H9 (cell line): ENCODE results near the gene EIF3F. TPM values are rescaled to one million over a fixed set of nuclear protein-coding genes. Genes with fewer than 3 reads are reported as not detected.

Experiments used
- DNase-seq: peaks from one replicate; pipeline ENCODE4 v3.0.0-alpha.2; 2017
- H2AFZ ChIP-seq: one replicate; pipeline ENCODE4 v1.6.1; 2013; ENCODE audit warnings: mild to moderate bottlenecking, low read length, control low read depth, moderate library complexity
- H2AK5ac ChIP-seq: 2 replicates; pipeline ENCODE4 v1.6.1; 2013; ENCODE audit warnings: low read length, control low read depth, mixed read lengths; ENCODE audit not compliant: insufficient read length
- H2BK120ac ChIP-seq: one replicate; pipeline ENCODE4 v1.6.1; 2013; ENCODE audit warnings: low read depth, mild to moderate bottlenecking, low read length, control low read depth, inconsistent platforms; ENCODE audit not compliant: poor library complexity, severe bottlenecking
- H2BK12ac ChIP-seq: 2 replicates; pipeline ENCODE4 v1.6.1; 2013; ENCODE audit warnings: low read length, control low read depth, mixed read lengths, low read depth; ENCODE audit not compliant: insufficient read length
- H2BK15ac ChIP-seq: 2 replicates; pipeline ENCODE4 v1.6.1; 2013; ENCODE audit warnings: low read depth, low read length, control low read depth
- H2BK20ac ChIP-seq: one replicate; pipeline ENCODE4 v1.6.1; 2013; ENCODE audit warnings: low read depth, mild to moderate bottlenecking, low read length, control low read depth, inconsistent platforms; ENCODE audit not compliant: poor library complexity, severe bottlenecking
- H2BK5ac ChIP-seq: 2 replicates; pipeline ENCODE4 v1.6.1; 2013; ENCODE audit warnings: low read length, control low read depth, mixed read lengths; ENCODE audit not compliant: insufficient read length
- H3K14ac ChIP-seq: 2 replicates; pipeline ENCODE4 v1.6.1; 2013; ENCODE audit warnings: low read length, control low read depth; ENCODE audit not compliant: insufficient read depth
- H3K18ac ChIP-seq: 2 replicates; pipeline ENCODE4 v1.6.1; 2013; ENCODE audit warnings: low read depth, mild to moderate bottlenecking, mixed read lengths, low read length, control low read depth; ENCODE audit not compliant: insufficient read length
- H3K23ac ChIP-seq: 2 replicates; pipeline ENCODE4 v1.6.1; 2013; ENCODE audit warnings: low read length, control low read depth, mixed read lengths, low read depth; ENCODE audit not compliant: insufficient read length
- H3K23me2 ChIP-seq: 2 replicates; pipeline ENCODE4 v1.6.1; 2013; ENCODE audit warnings: low read depth, mild to moderate bottlenecking, mixed read lengths, low read length, control low read depth; ENCODE audit not compliant: insufficient read length, poor library complexity, severe bottlenecking
- H3K27ac ChIP-seq: 2 replicates; pipeline ENCODE4 v1.5.1; 2013; ENCODE audit warnings: low read length, control low read depth, mixed read lengths, low read depth; ENCODE audit not compliant: insufficient read length
- H3K27me3 ChIP-seq: 2 replicates; pipeline ENCODE4 v1.6.1; 2013; ENCODE audit warnings: low read length, control low read depth, inconsistent platforms; ENCODE audit not compliant: insufficient read depth
- H3K4ac ChIP-seq: 2 replicates; pipeline ENCODE4 v1.6.1; 2013; ENCODE audit warnings: low read depth, mild to moderate bottlenecking, control low read depth, inconsistent platforms, low read length, moderate library complexity
- H3K4me1 ChIP-seq: 2 replicates; pipeline ENCODE4 v1.6.1; 2013; ENCODE audit warnings: low read length, control low read depth, inconsistent platforms; ENCODE audit not compliant: insufficient read depth
- H3K4me2 ChIP-seq: 2 replicates; pipeline ENCODE4 v1.6.1; 2013; ENCODE audit warnings: low read length, control low read depth, mixed read lengths; ENCODE audit not compliant: insufficient read length, insufficient read depth
- H3K56ac ChIP-seq: 2 replicates; pipeline ENCODE4 v1.6.1; 2013; ENCODE audit warnings: low read depth, mild to moderate bottlenecking, mixed read lengths, low read length, control low read depth; ENCODE audit not compliant: insufficient read length
- H3K79me1 ChIP-seq: 2 replicates; pipeline ENCODE4 v1.6.1; 2013; ENCODE audit warnings: low read depth, mild to moderate bottlenecking, moderate library complexity, low read length, control low read depth, inconsistent platforms; ENCODE audit not compliant: insufficient read depth, poor library complexity, severe bottlenecking
- H3K79me2 ChIP-seq: 2 replicates; pipeline ENCODE4 v1.6.1; 2013; ENCODE audit warnings: low read length, control low read depth, inconsistent platforms; ENCODE audit not compliant: insufficient read depth
- H3K9ac ChIP-seq: 2 replicates; pipeline ENCODE4 v1.6.1; 2013; ENCODE audit warnings: low read length, control low read depth, mixed read lengths; ENCODE audit not compliant: insufficient read length; ENCODE audit errors: extremely low read depth
- H3K9me3 ChIP-seq: one replicate; pipeline ENCODE4 v1.6.1; 2013; ENCODE audit warnings: low read depth, low read length, inconsistent platforms; ENCODE audit not compliant: control insufficient read depth
- H3T11ph ChIP-seq: one replicate; pipeline ENCODE4 v1.6.1; 2013; ENCODE audit warnings: mild to moderate bottlenecking, low read length, control low read depth, inconsistent platforms
- H4K20me1 ChIP-seq: one replicate; pipeline ENCODE4 v1.6.1; 2013; ENCODE audit not compliant: control insufficient read depth, insufficient read length, insufficient read depth
- H4K5ac ChIP-seq: 2 replicates; pipeline ENCODE4 v1.6.1; 2013; ENCODE audit warnings: low read depth, mild to moderate bottlenecking, mixed read lengths, low read length, control low read depth; ENCODE audit not compliant: insufficient read length
- H4K8ac ChIP-seq: replicated peaks from 2 replicates; pipeline ENCODE4 v1.6.1; 2013; ENCODE audit warnings: low read length, control low read depth, mixed read lengths, low read depth; ENCODE audit not compliant: insufficient read length
- H4K91ac ChIP-seq: 2 replicates; pipeline ENCODE4 v1.6.1; 2013; ENCODE audit warnings: low read depth, mild to moderate bottlenecking, moderate library complexity, mixed read lengths, low read length, control low read depth; ENCODE audit not compliant: insufficient read length
- H3K27ac Mint-ChIP-seq, 3 experiments: 2 replicates in 2 of 3; 3 replicates in 1 of 3; pipeline ENCODE4 v1.8.0; 2020 to 2021; ENCODE audit warnings: mixed read lengths in 3 of 3, mild to moderate bottlenecking in 1 of 3, moderate library complexity in 1 of 3
- H3K27me3 Mint-ChIP-seq: 2 replicates; pipeline ENCODE4 v1.8.0; 2021; ENCODE audit warnings: low read depth, mild to moderate bottlenecking, moderate library complexity, mixed read lengths
- H3K36me3 Mint-ChIP-seq, 3 experiments: 2 replicates in 2 of 3; 3 replicates in 1 of 3; pipeline ENCODE4 v1.8.0; 2020 to 2021; ENCODE audit warnings: low read depth in 3 of 3, mixed read lengths in 3 of 3; ENCODE audit not compliant: insufficient read depth in 1 of 3
- H3K4me1 Mint-ChIP-seq, 2 experiments: 2 replicates each; pipeline ENCODE4 v1.8.0; 2020; ENCODE audit warnings: mixed read lengths in 2 of 2
- H3K4me3 Mint-ChIP-seq, 2 experiments: 2 replicates in 1 of 2; 3 replicates in 1 of 2; pipeline ENCODE4 v1.8.0; 2020 to 2021; ENCODE audit warnings: mild to moderate bottlenecking in 2 of 2, mixed read lengths in 2 of 2, moderate library complexity in 1 of 2
- H3K9me3 Mint-ChIP-seq, 2 experiments: 2 replicates in 1 of 2; 3 replicates in 1 of 2; pipeline ENCODE4 v1.8.0; 2020; ENCODE audit warnings: mild to moderate bottlenecking in 2 of 2, mixed read lengths in 2 of 2, moderate library complexity in 1 of 2
- WGBS: extraction: QIAGEN DNeasy Blood & Tissue Kit; methylation state at CpG from one replicate; pipeline ENCODE4 v1.1.7; 2013; ENCODE audit warnings: missing lambda C conversion rate, low lambda C conversion rate, mixed read lengths; ENCODE audit not compliant: insufficient read length; ENCODE audit errors: extremely low coverage; 5-methylcytosine and 5-hydroxymethylcytosine counted together
- total RNA-seq: library from RNA; stranded (reverse); gene quantifications from 2 replicates; pipeline ENCODE4 v1.2.1, GENCODE V29; 2021
- TF ChIP-seq, protein P1 (sequence below): fragments of 200-600 bp; sonication (generic); conservative IDR thresholded peaks from 3 replicates; pipeline ENCODE4 v1.8.0; 2021; ENCODE audit warnings: antibody characterized with exemption, mild to moderate bottlenecking

The EIF3F gene
- total RNA-seq, 1 experiment from 2014 or later, result 348 TPM

DNA sequence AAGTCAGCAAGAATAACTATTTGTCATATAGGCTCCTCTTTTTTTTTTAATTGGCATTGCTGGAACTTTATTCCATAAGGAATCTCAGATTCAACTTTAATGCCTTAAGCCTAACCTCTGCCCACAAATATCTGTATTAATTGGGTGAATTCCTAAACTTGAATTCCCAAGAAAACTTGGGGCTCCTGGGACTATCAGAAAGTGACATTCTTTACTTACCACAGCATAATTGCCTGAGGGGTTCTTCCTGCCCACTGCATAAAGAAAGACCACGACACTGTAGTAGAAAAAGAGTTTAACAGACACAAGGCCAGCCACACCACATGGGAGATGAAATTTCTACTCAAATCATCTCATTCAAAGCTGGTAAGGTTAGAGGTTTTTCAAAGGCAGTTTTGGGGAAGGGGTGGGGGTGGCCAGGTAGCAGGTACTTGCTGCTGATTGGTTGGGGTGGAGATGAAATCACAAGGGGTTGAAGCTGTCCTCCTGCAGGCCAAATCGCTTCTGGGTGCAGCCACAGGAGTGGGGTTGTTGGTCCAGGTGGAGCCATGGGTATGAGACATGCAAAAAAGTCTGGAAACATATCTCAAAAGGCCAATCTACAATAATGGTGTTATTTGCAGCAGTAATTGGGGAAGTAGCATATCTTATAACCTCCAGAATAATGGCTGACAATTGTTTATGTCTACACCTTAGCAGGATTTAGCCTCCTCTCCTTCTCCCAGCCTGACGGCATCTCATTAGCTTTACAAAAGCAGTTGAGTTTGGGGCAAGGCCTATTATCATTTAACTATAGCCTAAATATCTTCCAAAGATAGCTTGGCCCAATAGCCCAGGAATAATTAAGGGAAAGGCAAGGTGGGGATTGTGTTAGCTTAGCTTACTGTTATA is 17.1 kb upstream of the EIF3F start:
- peak; percentile 80 for DNase-seq
- H3K56ac ChIP-seq, result no peak overlapping the region

More for the DNA sequence above, 17.1 kb upstream of the EIF3F start:
- Mint-ChIP-seq H3K36me3 (no peaks in the 10 kb centered on the region), H3K27me3 (no peaks in the 10 kb centered on the region), H3K27ac (peak overlapping the region in 2 of 3 experiments; percentile 30 to 42; a peak in 2 of 7 replicates), H3K4me1 (peaks cover 39 to 47% of the 10 kb centered on the region in 2 experiments), H3K4me3 (no peak overlapping the region; a peak in 2 of 5 replicates), H3K9me3 (no peaks in the 10 kb centered on the region)
- Histone ChIP-seq H3K27ac (peak overlapping the region; percentile 8), H3K18ac (no peak overlapping the region), H3K4me2 (peak overlapping the region; percentile 36), H3K27me3 (no peaks in the 10 kb centered on the region), H3K9ac (no peak overlapping the region), H3K4me1 (peaks cover 2% of the 10 kb centered on the region; the same call in 1 of the 2 replicates), H3K4ac (no peak overlapping the region), H2BK15ac (no peak overlapping the region), H2BK120ac (no peak overlapping the region), H4K5ac (no peak overlapping the region), H3K14ac (no peak overlapping the region), H3T11ph (no peak overlapping the region), H2AFZ (peak overlapping the region; percentile 80), H4K8ac (no peak overlapping the region), H3K79me1 (no peaks in the 10 kb centered on the region), H3K23me2 (no peaks in the 10 kb centered on the region), H3K23ac (no peak overlapping the region), H2BK5ac (no peak overlapping the region), H3K79me2 (no peaks in the 10 kb centered on the region), H2AK5ac (no peak overlapping the region), H3K9me3 (no peaks in the 10 kb centered on the region), H4K20me1 (no peaks in the 10 kb centered on the region), H2BK12ac (no peak overlapping the region), H2BK20ac (no peak overlapping the region), H4K91ac (no peak overlapping the region)
- TF ChIP-seq, protein P1, sequence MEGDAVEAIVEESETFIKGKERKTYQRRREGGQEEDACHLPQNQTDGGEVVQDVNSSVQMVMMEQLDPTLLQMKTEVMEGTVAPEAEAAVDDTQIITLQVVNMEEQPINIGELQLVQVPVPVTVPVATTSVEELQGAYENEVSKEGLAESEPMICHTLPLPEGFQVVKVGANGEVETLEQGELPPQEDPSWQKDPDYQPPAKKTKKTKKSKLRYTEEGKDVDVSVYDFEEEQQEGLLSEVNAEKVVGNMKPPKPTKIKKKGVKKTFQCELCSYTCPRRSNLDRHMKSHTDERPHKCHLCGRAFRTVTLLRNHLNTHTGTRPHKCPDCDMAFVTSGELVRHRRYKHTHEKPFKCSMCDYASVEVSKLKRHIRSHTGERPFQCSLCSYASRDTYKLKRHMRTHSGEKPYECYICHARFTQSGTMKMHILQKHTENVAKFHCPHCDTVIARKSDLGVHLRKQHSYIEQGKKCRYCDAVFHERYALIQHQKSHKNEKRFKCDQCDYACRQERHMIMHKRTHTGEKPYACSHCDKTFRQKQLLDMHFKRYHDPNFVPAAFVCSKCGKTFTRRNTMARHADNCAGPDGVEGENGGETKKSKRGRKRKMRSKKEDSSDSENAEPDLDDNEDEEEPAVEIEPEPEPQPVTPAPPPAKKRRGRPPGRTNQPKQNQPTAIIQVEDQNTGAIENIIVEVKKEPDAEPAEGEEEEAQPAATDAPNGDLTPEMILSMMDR, result no peak
- no CpG with 5 or more reads among the region's 3 CpGs for WGBS
